ENCODE results near the gene BBIP1.

DNA sequence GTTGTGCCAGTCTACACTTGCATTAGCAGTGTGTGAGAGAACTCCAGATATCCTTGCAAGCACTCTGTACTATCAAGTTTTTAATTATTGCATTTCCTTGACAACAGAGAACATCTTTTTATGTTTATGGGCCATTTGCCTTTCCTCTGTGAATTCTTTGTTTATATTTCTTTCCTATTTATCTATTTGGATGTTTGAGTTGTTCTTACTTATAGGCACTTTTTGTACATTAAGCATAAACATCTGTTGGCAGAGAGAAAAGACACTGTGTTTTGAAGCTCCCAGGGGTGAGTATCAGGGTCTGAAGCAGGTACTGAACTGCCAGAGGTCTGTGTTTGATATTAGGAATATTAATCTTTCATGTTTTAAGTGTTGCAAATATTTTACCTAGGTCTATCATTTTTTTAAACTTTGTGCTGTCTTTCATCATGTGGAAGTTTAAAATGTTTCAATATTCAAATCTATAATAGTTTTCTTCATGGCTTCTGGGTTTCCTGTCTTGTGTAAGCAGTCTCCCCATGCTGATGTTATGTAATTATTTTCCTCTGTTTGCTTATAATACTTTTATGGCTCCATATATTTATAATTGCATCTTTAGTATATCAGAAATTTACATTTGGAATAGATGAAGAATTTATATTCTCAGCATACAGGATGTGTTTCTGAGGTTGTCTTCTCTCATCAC, 64.9 kb downstream of the BBIP1 start:
- TF ChIP-seq POLR2A (IDR thresholded peaks at IDR 0.05): no peak
- TF ChIP-seq, protein P1, sequence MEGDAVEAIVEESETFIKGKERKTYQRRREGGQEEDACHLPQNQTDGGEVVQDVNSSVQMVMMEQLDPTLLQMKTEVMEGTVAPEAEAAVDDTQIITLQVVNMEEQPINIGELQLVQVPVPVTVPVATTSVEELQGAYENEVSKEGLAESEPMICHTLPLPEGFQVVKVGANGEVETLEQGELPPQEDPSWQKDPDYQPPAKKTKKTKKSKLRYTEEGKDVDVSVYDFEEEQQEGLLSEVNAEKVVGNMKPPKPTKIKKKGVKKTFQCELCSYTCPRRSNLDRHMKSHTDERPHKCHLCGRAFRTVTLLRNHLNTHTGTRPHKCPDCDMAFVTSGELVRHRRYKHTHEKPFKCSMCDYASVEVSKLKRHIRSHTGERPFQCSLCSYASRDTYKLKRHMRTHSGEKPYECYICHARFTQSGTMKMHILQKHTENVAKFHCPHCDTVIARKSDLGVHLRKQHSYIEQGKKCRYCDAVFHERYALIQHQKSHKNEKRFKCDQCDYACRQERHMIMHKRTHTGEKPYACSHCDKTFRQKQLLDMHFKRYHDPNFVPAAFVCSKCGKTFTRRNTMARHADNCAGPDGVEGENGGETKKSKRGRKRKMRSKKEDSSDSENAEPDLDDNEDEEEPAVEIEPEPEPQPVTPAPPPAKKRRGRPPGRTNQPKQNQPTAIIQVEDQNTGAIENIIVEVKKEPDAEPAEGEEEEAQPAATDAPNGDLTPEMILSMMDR (IDR thresholded peaks at IDR 0.05): no peak

Data from heart left ventricle (tissue), 13 donors.